ENCODE results near the gene GREB1.

GREB1 gene

DNA sequence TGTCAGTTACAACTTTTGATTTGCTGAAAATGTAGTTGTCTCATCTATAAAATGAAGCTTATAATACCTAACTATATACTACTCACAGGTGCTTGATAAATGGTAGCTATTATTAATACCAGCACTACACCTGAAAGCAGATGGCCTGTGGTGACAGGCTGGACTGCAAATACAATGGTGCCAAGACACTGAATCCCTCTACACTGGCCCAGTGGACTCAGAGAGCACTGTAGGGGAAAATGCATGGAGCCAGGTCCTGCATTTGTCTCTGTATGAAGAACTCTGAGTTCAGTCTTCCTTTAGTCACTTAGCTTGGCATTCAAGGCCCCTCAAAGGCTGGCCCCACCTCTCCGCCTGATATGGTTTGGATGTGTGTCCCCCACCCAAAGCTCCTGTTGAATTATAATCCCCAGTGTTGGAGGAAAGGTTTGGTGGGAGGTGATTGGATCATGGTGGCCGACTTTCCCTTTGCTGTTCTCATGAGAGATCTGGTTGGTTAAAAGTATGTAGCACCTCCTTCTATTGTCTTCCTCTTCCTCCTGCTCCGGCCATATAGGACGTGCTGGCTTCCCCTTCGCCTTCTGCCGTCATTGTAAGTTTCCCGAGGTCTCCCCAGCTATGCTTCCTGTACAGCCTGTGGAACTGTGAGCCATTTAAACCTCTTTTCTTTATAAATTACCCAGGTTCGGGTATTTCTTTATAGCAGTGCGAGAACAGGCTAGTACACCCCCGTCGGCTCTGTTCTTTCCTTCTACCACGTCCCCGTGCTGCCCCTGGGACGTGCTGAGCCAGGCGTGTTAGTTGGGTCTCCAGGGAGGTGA lies 147.3 kb downstream of the GREB1 start:
- no peak for DNase-seq (ENCODE audit: low read depth, low spot score)

DNA sequence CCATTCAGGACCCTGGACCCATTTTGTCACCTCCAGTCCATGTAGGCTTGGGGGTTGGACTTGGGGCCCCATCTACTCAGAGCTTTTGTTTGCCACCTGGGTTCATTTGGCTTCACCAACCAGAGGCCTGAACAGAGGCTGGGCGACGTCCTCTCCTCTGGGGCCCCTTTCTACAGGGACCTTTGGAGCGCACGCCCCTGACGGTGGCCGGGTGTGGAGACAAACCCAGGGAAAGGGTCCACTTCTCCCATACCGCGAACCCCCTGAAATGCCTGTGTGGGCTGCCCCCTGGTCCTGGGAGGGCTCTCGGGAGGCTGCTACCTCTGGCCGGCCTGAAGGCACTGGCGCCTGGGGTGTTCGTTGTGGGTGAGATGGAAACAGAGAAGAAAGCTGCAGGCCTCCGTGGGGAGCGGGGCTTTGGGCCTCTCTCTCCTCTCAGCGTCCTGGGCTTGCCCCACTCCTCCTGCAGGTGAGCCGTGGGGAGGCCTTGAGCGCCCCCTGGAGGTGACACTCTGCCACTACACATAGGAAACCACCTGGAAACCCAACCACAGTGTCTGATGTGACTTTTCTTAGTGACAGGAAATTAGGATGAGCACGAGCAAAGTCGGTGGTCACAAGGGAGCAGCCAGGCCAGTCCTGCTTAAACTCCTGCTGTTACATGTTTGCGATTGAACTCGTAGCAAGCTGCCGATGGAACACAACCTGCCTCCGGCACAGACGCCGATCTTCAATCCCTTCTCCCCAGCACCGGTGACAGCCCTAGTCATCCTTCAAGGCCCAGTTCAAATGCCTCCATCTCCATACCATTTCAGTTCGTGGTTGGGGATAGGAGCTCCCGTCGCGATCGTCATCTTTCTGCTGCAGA lies 148.1 kb downstream of the GREB1 start:
- peak; percentile 17 for DNase-seq (ENCODE audit: low read depth, low spot score)

DNA sequence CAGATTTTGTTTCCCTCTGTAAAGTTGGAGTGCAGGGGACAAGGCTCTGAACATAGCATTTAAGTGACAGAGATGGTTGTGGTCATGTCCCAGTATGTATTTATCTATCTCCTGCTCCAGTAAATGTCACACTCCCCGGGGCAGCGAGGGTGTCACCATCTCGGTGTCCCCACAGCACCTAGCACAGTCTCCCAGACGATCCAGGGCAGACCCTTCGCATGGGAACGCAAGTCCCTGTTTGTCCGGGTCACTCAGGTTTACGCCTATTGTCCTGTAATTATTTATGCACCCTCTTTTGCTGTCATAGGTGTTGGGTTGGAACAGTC lies 148.7 kb downstream of the GREB1 start:
- no peak for DNase-seq (ENCODE audit: low read depth, low spot score)

GRCh38 chr2:11683476-11683875 lies 149.6 kb downstream of the GREB1 start:
- DNase-seq (ENCODE audit: low read depth, low spot score), result no peak

- DNase-seq (ENCODE audit: low read depth, low spot score), result no peak
Measured at GRCh38 chr2:11683966-11684365, 150.1 kb downstream of the GREB1 start.

DNA sequence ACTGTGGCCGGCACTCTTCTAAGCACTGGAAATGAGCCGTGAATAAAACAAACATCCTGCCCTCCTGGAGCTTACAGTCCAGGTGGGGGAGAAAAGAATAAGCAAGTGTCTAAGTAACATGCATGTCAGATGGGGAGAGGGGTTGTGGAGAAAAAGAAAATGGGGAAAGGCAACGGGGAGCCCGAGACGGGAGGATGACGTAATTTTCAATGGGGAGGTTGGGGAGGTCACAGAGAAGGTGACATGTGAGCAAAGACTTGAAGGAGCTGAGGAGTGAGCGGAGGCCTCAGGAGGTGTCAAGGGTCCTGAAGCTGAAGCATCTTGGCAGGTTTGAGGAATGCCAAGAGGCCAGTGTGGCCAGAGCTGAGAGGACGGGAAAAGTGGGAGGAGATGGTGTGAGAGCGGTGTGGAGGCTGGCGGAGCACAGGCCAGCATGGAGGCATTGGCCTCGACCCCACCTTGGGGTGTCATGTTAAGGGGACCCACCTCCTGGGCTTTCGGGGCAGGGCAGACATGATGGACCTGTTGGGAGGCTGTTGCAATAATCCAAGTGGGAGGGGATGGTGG lies 151.1 kb downstream of the GREB1 start:
- DNase-seq (ENCODE audit: low read depth, low spot score), result no peak

DNA sequence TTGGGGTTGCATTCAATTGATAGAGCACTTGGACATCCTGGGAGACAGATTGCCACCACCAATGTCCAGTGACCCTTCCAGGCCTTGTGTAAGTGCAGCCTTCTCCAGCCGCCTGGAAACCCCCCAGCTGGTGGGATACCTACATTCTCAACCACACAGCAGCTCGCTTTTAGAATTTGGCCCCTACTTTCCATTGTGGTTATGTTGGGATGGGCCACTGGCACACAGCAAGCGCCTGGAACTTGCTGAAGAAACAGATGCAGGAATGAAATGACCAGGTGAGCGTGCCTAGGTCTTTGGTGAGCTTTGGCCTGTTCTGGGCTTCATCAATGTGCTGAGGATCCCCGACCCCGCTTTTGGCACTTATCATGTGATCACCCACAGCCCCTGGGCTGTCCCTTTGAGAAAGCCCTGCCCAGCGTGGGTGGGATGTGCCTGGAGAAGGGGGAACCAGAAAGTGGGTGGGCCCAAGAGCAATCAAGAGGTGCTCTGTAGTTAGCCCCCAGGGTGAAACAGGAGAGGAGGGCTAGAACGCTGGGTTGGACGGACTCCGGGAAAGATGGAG lies 152.1 kb downstream of the GREB1 start:
- no peak for DNase-seq (ENCODE audit: low read depth, low spot score)

- DNase-seq (ENCODE audit: low read depth, low spot score), result no peak
Measured at GRCh38 chr2:11687736-11688135, 153.9 kb downstream of the GREB1 start.

GRCh38 chr2:11688222-11689069 lies 154.6 kb downstream of the GREB1 start:
- peak; percentile 75 for DNase-seq (ENCODE audit: low read depth, low spot score)

DNA sequence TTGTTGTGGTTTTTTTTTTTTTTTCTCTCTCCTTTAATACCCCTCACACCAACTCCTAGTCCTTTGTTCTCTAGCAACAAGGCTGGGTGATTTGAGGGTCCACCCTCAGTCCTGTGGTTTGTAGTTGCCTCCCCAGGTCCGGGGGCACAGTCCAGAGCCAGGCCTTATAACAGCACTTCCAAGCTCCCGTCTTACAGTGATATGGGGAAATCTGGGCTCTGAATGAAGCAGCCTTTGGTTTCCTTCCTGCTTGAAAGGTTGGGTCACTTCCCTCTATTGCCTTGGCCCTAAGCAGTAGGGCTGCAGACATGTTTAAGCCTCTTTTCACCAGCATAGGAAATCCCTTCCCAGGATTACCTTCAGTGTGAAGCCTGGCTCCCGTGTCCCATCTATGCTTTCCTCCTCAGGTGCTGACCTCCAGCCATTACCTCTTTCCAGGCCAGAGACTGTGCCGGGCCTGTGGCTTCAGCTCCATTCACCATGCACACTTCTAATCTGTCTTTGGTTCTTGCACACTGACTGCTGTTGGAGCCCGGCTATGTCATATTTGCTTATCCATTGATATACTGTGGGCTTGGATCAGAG lies 157.3 kb downstream of the GREB1 start:
- no peak for DNase-seq (ENCODE audit: low read depth, low spot score)

Data from activated naive CD8-positive, alpha-beta T cell treated with anti-CD3 and anti-CD28 coated beads, Interleukin-2, amount 50 U/mL, for 16 hours (primary cell).